HCT116 (cell line): ENCODE results near the gene ST3GAL5. TPM values are rescaled to one million over a fixed set of nuclear protein-coding genes. Genes with fewer than 3 reads are reported as not detected.

Source experiments
- ATAC-seq: fragments of 200-7000 bp; cut with Tn5 transposase; 2 replicates; pipeline ENCODE4 v1.9.1; 2020; ENCODE audit warnings: mild to moderate bottlenecking, moderate library complexity
- BruUV-seq: library from RNA; stranded (reverse); fragments of 400-500 nt; replicated peaks from 2 replicates; lab custom pipeline; 2021; lab: Mats Ljungman, UMichigan
- CTCF ChIA-PET: fragments of 300-600 bp; sonication (Branson Sonifier 250); formaldehyde crosslinking; loops from one replicate; lab custom pipeline; 2021; ENCODE audit warnings: antibody characterized with exemption; lab: Charles Lee
- POLR2A ChIA-PET: fragments of 300-600, 350-600 bp; sonication (Branson Sonifier 250); formaldehyde crosslinking; loops from one replicate; lab custom pipeline; 2021; ENCODE audit warnings: antibody characterized with exemption; lab: Charles Lee
- RAD21 ChIA-PET, 2 experiments: fragments of 300-600 bp; sonication (Branson Sonifier 250); formaldehyde crosslinking; loops; one replicate each; lab custom pipeline; 2023; ENCODE audit warnings: low total read pairs in 2 of 2; ENCODE audit not compliant: uncharacterized antibody in 2 of 2, unreplicated experiment in 2 of 2, low non-redundant PET in 1 of 2; lab: Charles Lee
- DNase-seq: peaks from one replicate; pipeline ENCODE4 v3.0.0-alpha.2; 2010; ENCODE audit warnings: low read depth, low spot score
- H2AFZ ChIP-seq: fragments of 200-600 bp; shearing (Covaris generic), sonication (generic); 2 replicates; pipeline ENCODE4 v1.6.1; 2017; ENCODE audit warnings: low read depth, mixed run types, mixed read lengths, antibody characterized with exemption, low read length; ENCODE audit not compliant: poor library complexity, severe bottlenecking
- H3K27ac ChIP-seq: 2 replicates; pipeline ENCODE4 v1.5.1; 2012; ENCODE audit warnings: low read depth, low read length
- H3K27me3 ChIP-seq: fragments of 200-600 bp; sonication (generic); 2 replicates; pipeline ENCODE4 v1.6.1; 2016; ENCODE audit warnings: mixed run types, low read length, mixed read lengths; ENCODE audit not compliant: insufficient read depth
- H3K36me3 ChIP-seq, 2 experiments: fragments of 200-500 bp in 1 of 2; fragments of 200-600 bp in 1 of 2; sonication (Bioruptor generic) in 1 of 2; sonication (generic) in 1 of 2; 2 replicates each; pipeline versions ENCODE4 v1.5.1 to v1.6.1; 2014 to 2016; ENCODE audit warnings: low read length in 2 of 2, inconsistent platforms in 1 of 2, mixed read lengths in 1 of 2, mixed run types in 1 of 2; ENCODE audit not compliant: insufficient read depth in 2 of 2, control insufficient read depth in 1 of 2
- H3K4me1 ChIP-seq, 2 experiments: fragments of 200-600 bp in 1 of 2; sonication (generic) in 1 of 2; 2 replicates each; pipeline versions ENCODE4 v1.5.1 to v1.6.1; 2012 to 2017; ENCODE audit warnings: low read length in 2 of 2, inconsistent platforms in 1 of 2, mild to moderate bottlenecking in 1 of 2, mixed read lengths in 1 of 2, mixed run types in 1 of 2, moderate library complexity in 1 of 2; ENCODE audit not compliant: insufficient read depth in 2 of 2, control insufficient read depth in 1 of 2
- H3K4me2 ChIP-seq: fragments of 200-600 bp; sonication (generic); 2 replicates; pipeline ENCODE4 v1.6.1; 2017; ENCODE audit warnings: mixed run types, low read length, mixed read lengths
- H3K4me3 ChIP-seq, 2 experiments: fragments of 200-600 bp in 1 of 2; sonication (generic) in 1 of 2; replicated peaks in 1 of 2; 2 replicates each; pipeline ENCODE4 v1.5.1; 2011 to 2016; ENCODE audit warnings: low read length in 2 of 2, control low read depth in 1 of 2, low read depth in 1 of 2, mild to moderate bottlenecking in 1 of 2, mixed read lengths in 1 of 2, mixed run types in 1 of 2
- H3K79me2 ChIP-seq: fragments of 200-600 bp; sonication (generic); 2 replicates; pipeline ENCODE4 v1.6.1; 2017; ENCODE audit warnings: mild to moderate bottlenecking, mixed run types, low read length, moderate library complexity, mixed read lengths; ENCODE audit not compliant: insufficient read depth
- H3K9ac ChIP-seq: fragments of 200-600 bp; sonication (generic); 2 replicates; pipeline ENCODE4 v1.6.1; 2016; ENCODE audit warnings: low read length, mixed read lengths
- H3K9me2 ChIP-seq: fragments of 200-600 bp; sonication (generic), shearing (Covaris generic); 2 replicates; pipeline ENCODE4 v1.6.1; 2017; ENCODE audit warnings: mixed run types, mild to moderate bottlenecking, moderate library complexity; ENCODE audit not compliant: insufficient read depth
- H3K9me3 ChIP-seq, 2 experiments: fragments of 200-500 bp in 1 of 2; fragments of 200-600 bp in 1 of 2; sonication (Bioruptor generic) in 1 of 2; sonication (generic) in 1 of 2; 2 replicates each; pipeline ENCODE4 v1.6.1; 2014 to 2017; ENCODE audit warnings: low read length in 2 of 2, mixed read lengths in 2 of 2, inconsistent platforms in 1 of 2, low read depth in 1 of 2, mild to moderate bottlenecking in 1 of 2, mixed run types in 1 of 2, moderate library complexity in 1 of 2; ENCODE audit not compliant: control insufficient read depth in 1 of 2, insufficient read depth in 1 of 2
- H4K20me1 ChIP-seq: fragments of 200-600 bp; sonication (generic), shearing (Covaris generic); 2 replicates; pipeline ENCODE4 v1.6.1; 2017; ENCODE audit warnings: mixed run types, mild to moderate bottlenecking, moderate library complexity; ENCODE audit not compliant: insufficient read depth
- CBX3 ChIP-seq: IDR thresholded peaks from 2 replicates; pipeline ENCODE4 v1.6.1; 2012; ENCODE audit warnings: low read depth
- CEBPB ChIP-seq: IDR thresholded peaks from 2 replicates; pipeline ENCODE4 v1.6.1; 2012; ENCODE audit warnings: low read depth
- EZH2 ChIP-seq: fragments of 200-600 bp; sonication (generic); IDR thresholded peaks from 2 replicates; pipeline ENCODE4 v1.6.1; 2017; ENCODE audit warnings: antibody characterized with exemption, mixed run types
- EZH2phosphoT487 ChIP-seq: fragments of 200-600 bp; IDR thresholded peaks from 2 replicates; pipeline ENCODE4 v1.6.1; 2018; ENCODE audit warnings: antibody characterized with exemption, borderline replicate concordance
- FOSL1 ChIP-seq: IDR thresholded peaks from 2 replicates; pipeline ENCODE4 v1.6.1; 2012; ENCODE audit warnings: low read depth
- RAD21 ChIP-seq: IDR thresholded peaks from 2 replicates; pipeline ENCODE4 v1.6.1; 2012; ENCODE audit warnings: low read depth, mild to moderate bottlenecking
- SP1 ChIP-seq: IDR thresholded peaks from 2 replicates; pipeline ENCODE4 v1.6.1; 2012; ENCODE audit warnings: low read depth
- ZNF274 ChIP-seq: fragments of 200-500 bp; sonication (Bioruptor generic); IDR thresholded peaks from 2 replicates; pipeline ENCODE4 v1.6.1; 2014; ENCODE audit warnings: mild to moderate bottlenecking, low read depth, low read length, inconsistent platforms
- intact Hi-C: fragments of 100-400 bp; cut with micrococcal nuclease; formaldehyde crosslinking; loops from 2 replicates; pipeline ENCODE4 v1.10.0; 2022
- total RNA-seq: library from RNA; stranded (reverse); gene quantifications from one replicate; pipeline ENCODE4 v1.2.1, GENCODE V29; 2021; ENCODE audit not compliant: unreplicated experiment
- TF ChIP-seq, protein P1 (sequence below): IDR thresholded peaks from 2 replicates; pipeline ENCODE4 v1.6.1; 2012
- TF ChIP-seq, protein P2 (sequence below), 3 experiments: fragments of 200-600 bp in 1 of 3; sonication (generic) in 1 of 3; IDR thresholded peaks in 2 of 3; conservative IDR thresholded peaks in 1 of 3; 2 replicates each; pipeline ENCODE4 v1.5.1; 2012 to 2017; ENCODE audit warnings: low read depth in 2 of 3, low read length in 2 of 3, antibody characterized with exemption in 1 of 3, borderline replicate concordance in 1 of 3, control low read depth in 1 of 3, mild to moderate bottlenecking in 1 of 3, mixed read lengths in 1 of 3, mixed run types in 1 of 3, moderate library complexity in 1 of 3; ENCODE audit not compliant: insufficient read depth in 1 of 3

Gene ST3GAL5
- total RNA-seq, 1 experiment from 2014 or later, result 14.8 TPM

DNA sequence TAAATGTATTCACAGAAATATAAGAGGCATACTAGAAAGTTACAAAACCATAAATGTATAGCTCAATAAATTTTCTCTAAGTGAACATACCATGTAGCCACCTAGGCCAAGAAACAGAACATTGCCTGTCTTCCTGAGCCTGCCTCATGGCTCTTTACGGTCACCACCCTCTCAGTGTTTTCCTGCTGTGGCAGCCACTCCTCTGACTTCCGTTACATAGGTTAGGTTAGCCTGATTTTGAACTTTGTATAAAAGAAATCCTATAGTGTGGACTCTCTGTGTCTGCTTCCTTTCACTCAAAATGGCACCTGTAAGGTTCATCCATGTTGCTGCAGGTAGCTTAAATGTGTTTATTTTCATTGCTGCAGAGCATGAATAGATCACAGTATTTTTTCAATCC is 11.6 kb upstream of the ST3GAL5 start:
- no peak for DNase-seq
- H3K9me3 ChIP-seq, result no peaks in the 10 kb centered on the region
- H3K79me2 ChIP-seq, result no peaks in the 10 kb centered on the region
- H3K9ac ChIP-seq, result no peak overlapping the region
- H3K4me2 ChIP-seq, result no peak overlapping the region
- H3K27me3 ChIP-seq, result no peaks in the 10 kb centered on the region
- no peak for TF ChIP-seq RAD21
- TF ChIP-seq, protein P1, sequence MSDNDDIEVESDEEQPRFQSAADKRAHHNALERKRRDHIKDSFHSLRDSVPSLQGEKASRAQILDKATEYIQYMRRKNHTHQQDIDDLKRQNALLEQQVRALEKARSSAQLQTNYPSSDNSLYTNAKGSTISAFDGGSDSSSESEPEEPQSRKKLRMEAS, result no peak
- no peak for TF ChIP-seq CEBPB
- TF ChIP-seq, protein P2, sequence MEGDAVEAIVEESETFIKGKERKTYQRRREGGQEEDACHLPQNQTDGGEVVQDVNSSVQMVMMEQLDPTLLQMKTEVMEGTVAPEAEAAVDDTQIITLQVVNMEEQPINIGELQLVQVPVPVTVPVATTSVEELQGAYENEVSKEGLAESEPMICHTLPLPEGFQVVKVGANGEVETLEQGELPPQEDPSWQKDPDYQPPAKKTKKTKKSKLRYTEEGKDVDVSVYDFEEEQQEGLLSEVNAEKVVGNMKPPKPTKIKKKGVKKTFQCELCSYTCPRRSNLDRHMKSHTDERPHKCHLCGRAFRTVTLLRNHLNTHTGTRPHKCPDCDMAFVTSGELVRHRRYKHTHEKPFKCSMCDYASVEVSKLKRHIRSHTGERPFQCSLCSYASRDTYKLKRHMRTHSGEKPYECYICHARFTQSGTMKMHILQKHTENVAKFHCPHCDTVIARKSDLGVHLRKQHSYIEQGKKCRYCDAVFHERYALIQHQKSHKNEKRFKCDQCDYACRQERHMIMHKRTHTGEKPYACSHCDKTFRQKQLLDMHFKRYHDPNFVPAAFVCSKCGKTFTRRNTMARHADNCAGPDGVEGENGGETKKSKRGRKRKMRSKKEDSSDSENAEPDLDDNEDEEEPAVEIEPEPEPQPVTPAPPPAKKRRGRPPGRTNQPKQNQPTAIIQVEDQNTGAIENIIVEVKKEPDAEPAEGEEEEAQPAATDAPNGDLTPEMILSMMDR (IDR thresholded peaks at IDR 0.05 in 2 of 3, conservative IDR thresholded peaks at IDR 0.05 in 1 of 3; ENCODE audit: borderline replicate concordance in 1 of 3, insufficient read depth in 1 of 3, low read depth in 2 of 3, low read length in 2 of 3), result no peak
- TF ChIP-seq ZNF274, result no peak
- H3K9me2 ChIP-seq, result no peaks in the 10 kb centered on the region
- intact Hi-C loops, result no loop called here
- no peak overlapping the region for H3K27ac ChIP-seq
- H4K20me1 ChIP-seq, result no peaks in the 10 kb centered on the region
- no TSS peak for BruUV-seq
- POLR2A ChIA-PET, result no interaction called here
- H3K36me3 ChIP-seq, result no peaks in the 10 kb centered on the region
- RAD21 ChIA-PET, result interaction anchor here in 1 of 2 experiments (0.7 kb wide), 1 partner anchor 130 kb away, joined by 3 read pairs; no protein-coding TSS in a partner anchor
- CTCF ChIA-PET, result interaction anchor here (5.2 kb wide), 1 partner anchor 12 kb away, joined by 19 read pairs; the partner anchor contains the start of gene ST3GAL5
- H3K4me3 ChIP-seq, result no peak overlapping the region
- H3K4me1 ChIP-seq, result no peaks in the 10 kb centered on the region
- ATAC-seq, result no peak
- no peak overlapping the region for H2AFZ ChIP-seq

DNA sequence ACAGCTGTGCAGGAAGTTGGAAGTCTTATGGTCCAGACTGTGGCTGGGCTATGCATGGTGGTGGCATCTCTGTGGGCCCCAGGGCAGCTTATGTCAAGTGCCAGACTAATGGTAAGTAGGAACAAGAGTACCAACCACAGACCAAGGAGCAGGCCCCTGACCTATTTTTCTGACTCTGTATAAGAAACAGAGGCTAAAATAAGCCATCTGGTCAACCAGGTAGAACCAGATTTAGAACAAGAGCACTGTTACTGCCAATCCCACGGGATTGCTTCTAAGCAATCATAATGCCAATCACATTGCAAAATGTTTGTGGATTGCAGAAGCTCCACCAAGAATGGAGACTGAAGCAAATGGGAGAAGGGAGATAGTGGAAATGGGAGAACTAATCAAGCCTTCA is 11.1 kb upstream of the ST3GAL5 start:
- H3K9me3 ChIP-seq, result no peaks in the 10 kb centered on the region
- DNase-seq, result no peak
- no peak overlapping the region for H3K9ac ChIP-seq
- H2AFZ ChIP-seq, result no peak overlapping the region
- no TSS peak for BruUV-seq
- H4K20me1 ChIP-seq, result no peaks in the 10 kb centered on the region
- RAD21 ChIA-PET, result interaction anchor here in 1 of 2 experiments (0.7 kb wide), 1 partner anchor 130 kb away, joined by 3 read pairs; no protein-coding TSS in a partner anchor
- H3K4me3 ChIP-seq, result no peak overlapping the region
- H3K4me1 ChIP-seq, result no peaks in the 10 kb centered on the region
- no peak overlapping the region for H3K27ac ChIP-seq
- CTCF ChIA-PET, result interaction anchor here (5.2 kb wide), 1 partner anchor 12 kb away, joined by 19 read pairs; the partner anchor contains the start of gene ST3GAL5
- H3K79me2 ChIP-seq, result no peaks in the 10 kb centered on the region
- intact Hi-C loops, result no loop called here
- H3K9me2 ChIP-seq, result no peaks in the 10 kb centered on the region
- TF ChIP-seq SP1 (no peak), ZNF274 (no peak), EZH2phosphoT487 (no peak), CBX3 (no peak), FOSL1 (no peak), EZH2 (no peak)
- TF ChIP-seq, all 23 proteins: peak for 0
- ATAC-seq, result no peak
- POLR2A ChIA-PET, result no interaction called here
- Histone ChIP-seq H3K36me3 (no peaks in the 10 kb centered on the region), H3K27me3 (no peaks in the 10 kb centered on the region), H3K4me2 (no peak overlapping the region)
